ENCODE measurements around the gene LRRC7. TPM values are rescaled to one million over a fixed set of nuclear protein-coding genes. Genes with fewer than 3 reads are reported as not detected.

The LRRC7 gene
- total RNA-seq, 3 donors from 2014 or later: not detected

DNA sequence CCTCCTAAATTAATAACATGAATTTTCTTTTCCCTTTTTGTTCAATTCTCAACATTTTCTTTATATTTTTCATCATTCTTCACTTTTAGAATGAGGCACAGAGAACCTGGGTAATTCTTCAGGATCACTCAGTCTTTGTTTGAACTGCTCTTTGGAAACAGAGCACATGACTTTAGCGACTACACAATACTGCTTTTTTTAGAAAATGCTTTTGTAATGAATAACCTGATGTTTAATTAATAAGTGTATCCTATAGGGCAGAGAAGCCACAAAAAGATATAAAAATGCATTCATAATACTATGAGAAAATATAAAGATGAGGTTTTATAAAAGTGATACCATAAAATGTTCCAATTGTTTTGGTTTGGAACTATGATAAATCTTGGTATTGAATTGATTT is 77.8 kb downstream of the LRRC7 start:
- intact Hi-C loops (cut with DNase I; ENCODE audit: low total_unique reads): no loop called here
- Histone ChIP-seq H3K27me3 (no peaks in the 10 kb centered on the region), H3K4me1 (no peaks in the 10 kb centered on the region), H3K27ac (no peak overlapping the region), H3K36me3 (no peaks in the 10 kb centered on the region), H3K9me3 (no peaks in the 10 kb centered on the region), H3K4me3 (no peak overlapping the region)
- DNase-seq (ENCODE audit: low spot score in 2 of 2): no peak
- TF ChIP-seq POLR2AphosphoS5 (IDR thresholded peaks at IDR 0.05): no peak
- no peak for TF ChIP-seq POLR2A (IDR thresholded peaks at IDR 0.05)
- TF ChIP-seq, protein P1, sequence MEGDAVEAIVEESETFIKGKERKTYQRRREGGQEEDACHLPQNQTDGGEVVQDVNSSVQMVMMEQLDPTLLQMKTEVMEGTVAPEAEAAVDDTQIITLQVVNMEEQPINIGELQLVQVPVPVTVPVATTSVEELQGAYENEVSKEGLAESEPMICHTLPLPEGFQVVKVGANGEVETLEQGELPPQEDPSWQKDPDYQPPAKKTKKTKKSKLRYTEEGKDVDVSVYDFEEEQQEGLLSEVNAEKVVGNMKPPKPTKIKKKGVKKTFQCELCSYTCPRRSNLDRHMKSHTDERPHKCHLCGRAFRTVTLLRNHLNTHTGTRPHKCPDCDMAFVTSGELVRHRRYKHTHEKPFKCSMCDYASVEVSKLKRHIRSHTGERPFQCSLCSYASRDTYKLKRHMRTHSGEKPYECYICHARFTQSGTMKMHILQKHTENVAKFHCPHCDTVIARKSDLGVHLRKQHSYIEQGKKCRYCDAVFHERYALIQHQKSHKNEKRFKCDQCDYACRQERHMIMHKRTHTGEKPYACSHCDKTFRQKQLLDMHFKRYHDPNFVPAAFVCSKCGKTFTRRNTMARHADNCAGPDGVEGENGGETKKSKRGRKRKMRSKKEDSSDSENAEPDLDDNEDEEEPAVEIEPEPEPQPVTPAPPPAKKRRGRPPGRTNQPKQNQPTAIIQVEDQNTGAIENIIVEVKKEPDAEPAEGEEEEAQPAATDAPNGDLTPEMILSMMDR (IDR thresholded peaks at IDR 0.05): no peak

DNA sequence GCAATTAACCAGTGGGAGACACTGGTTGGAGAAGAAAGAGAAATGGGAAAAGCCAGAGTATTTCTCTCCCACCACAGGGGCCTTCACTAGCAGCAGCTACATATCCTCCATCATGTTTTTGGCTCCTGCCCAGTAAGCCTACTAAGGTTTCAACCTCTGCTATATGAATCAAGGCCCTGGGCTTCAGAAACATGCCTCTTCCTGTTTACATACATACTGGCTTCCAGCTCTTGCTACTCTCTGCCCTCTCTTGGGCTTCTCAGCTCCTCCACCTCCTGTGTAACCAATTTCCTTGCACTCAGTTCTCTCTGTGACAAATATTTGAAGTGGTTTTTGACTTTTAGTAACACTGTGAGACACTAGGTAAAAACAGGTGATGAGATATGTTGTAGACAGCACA is 80.8 kb downstream of the LRRC7 start:
- no peaks in the 10 kb centered on the region for H3K27me3 ChIP-seq
- intact Hi-C loops (cut with DNase I; ENCODE audit: low total_unique reads): no loop called here
- TF ChIP-seq POLR2AphosphoS5 (IDR thresholded peaks at IDR 0.05) (no peak), POLR2A (IDR thresholded peaks at IDR 0.05) (no peak)
- TF ChIP-seq, protein P1 (IDR thresholded peaks at IDR 0.05): no peak
- no peaks in the 10 kb centered on the region for H3K4me1 ChIP-seq
- H3K36me3 ChIP-seq: no peaks in the 10 kb centered on the region
- H3K9me3 ChIP-seq: no peaks in the 10 kb centered on the region
- no peak for DNase-seq (ENCODE audit: low spot score in 2 of 2)
- H3K27ac ChIP-seq: no peak overlapping the region
- H3K4me3 ChIP-seq: no peak overlapping the region

DNA sequence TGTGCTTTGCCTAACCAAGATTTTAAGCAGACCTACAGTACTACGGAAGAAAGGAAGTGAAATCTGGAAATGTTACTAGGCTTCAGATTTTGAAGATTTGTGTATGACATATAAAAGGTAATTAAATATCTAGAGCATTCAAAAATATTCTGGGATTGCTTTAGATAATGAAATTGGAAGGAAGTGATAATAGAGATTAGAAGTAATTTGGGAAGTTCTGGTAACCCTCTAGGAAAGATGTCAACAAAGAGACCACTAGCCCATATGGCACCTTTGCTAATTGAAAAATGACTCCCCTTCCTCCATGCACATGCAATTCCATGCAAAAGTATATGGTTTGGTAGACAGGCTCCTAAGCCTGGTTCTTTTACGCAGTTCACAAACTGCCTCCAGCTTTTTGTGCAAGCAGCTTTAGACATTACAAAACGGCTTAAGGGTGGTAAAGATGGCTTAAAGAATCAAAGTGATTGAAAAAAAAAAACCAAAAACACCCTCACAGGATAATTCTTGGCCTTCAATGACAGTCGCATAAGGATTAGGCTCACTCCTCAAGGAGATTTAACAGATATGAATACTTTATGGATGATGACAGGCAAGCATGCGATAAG is 81.8 kb downstream of the LRRC7 start:
- intact Hi-C loops (cut with DNase I; ENCODE audit: low total_unique reads): no loop called here
- no peak for DNase-seq (ENCODE audit: low spot score in 2 of 2)
- Histone ChIP-seq H3K4me1 (no peaks in the 10 kb centered on the region), H3K4me3 (no peak overlapping the region), H3K27me3 (no peaks in the 10 kb centered on the region), H3K9me3 (no peaks in the 10 kb centered on the region), H3K27ac (no peak overlapping the region), H3K36me3 (no peaks in the 10 kb centered on the region)
- TF ChIP-seq POLR2AphosphoS5 (IDR thresholded peaks at IDR 0.05): no peak
- TF ChIP-seq, protein P1 (IDR thresholded peaks at IDR 0.05): no peak

DNA sequence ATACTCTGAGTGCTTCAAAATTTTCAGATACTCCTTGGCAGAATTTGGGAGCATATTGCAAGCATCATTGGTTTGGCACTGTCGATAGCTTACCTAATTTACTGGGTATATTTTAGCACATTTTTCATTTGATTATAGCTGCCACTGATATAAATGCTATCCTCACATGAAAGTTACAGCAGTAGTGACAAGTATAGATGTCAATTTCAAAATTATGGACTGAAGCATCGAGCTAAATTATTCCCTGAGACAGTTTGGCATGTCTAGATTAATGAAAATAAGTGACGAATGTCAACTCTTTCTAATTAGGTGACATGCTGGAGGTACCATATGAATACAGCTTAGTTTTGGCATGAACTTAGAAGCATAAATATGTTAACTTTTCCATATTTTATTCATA is 83.1 kb downstream of the LRRC7 start:
- Histone ChIP-seq H3K4me3 (no peak overlapping the region), H3K36me3 (no peaks in the 10 kb centered on the region), H3K9me3 (no peaks in the 10 kb centered on the region), H3K27ac (no peak overlapping the region), H3K4me1 (no peaks in the 10 kb centered on the region), H3K27me3 (no peaks in the 10 kb centered on the region)
- no peak for DNase-seq (ENCODE audit: low spot score in 2 of 2)
- TF ChIP-seq POLR2AphosphoS5 (IDR thresholded peaks at IDR 0.05) (no peak), POLR2A (IDR thresholded peaks at IDR 0.05) (no peak)
- TF ChIP-seq, protein P1 (IDR thresholded peaks at IDR 0.05): no peak
- intact Hi-C loops (cut with DNase I; ENCODE audit: low total_unique reads): no loop called here

DNA sequence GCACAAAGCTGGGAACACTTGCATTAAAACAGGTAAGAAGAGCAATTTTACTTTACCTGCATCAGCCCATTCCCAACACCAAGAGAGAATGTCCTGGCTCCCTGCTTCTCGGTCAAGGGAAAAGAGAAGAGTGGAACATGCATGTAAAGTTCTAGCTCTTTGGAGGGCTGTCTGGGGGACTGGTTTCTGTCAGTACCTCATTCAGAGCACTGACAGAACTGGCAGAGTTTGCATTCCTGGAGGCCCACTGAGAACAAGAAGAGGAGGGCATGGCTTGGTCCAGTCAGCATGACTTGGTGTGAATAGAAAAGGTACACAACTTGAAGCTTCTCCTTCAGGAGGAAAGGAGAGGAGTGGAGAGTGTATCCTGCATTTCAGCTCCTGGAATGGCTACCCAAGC is 83.9 kb downstream of the LRRC7 start:
- no peak for TF ChIP-seq POLR2A (IDR thresholded peaks at IDR 0.05)
- TF ChIP-seq, protein P1 (IDR thresholded peaks at IDR 0.05): no peak
- no peak for TF ChIP-seq POLR2AphosphoS5 (IDR thresholded peaks at IDR 0.05)
- no peak for DNase-seq (ENCODE audit: low spot score in 2 of 2)
- intact Hi-C loops (cut with DNase I; ENCODE audit: low total_unique reads): no loop called here

More for the DNA sequence above, 83.9 kb downstream of the LRRC7 start:
- Histone ChIP-seq H3K27ac (no peak overlapping the region), H3K9me3 (no peaks in the 10 kb centered on the region), H3K4me1 (no peaks in the 10 kb centered on the region), H3K36me3 (no peaks in the 10 kb centered on the region), H3K27me3 (no peaks in the 10 kb centered on the region), H3K4me3 (no peak overlapping the region)

Measured in breast epithelium (tissue), 4 donors.